NCI-H510A (cell line): ENCODE data around the gene FAT4.

Experiments
- DNase-seq: peaks from one replicate; lab custom pipeline; 2025; lab: John Stamatoyannopoulos, UW

Gene FAT4

DNA sequence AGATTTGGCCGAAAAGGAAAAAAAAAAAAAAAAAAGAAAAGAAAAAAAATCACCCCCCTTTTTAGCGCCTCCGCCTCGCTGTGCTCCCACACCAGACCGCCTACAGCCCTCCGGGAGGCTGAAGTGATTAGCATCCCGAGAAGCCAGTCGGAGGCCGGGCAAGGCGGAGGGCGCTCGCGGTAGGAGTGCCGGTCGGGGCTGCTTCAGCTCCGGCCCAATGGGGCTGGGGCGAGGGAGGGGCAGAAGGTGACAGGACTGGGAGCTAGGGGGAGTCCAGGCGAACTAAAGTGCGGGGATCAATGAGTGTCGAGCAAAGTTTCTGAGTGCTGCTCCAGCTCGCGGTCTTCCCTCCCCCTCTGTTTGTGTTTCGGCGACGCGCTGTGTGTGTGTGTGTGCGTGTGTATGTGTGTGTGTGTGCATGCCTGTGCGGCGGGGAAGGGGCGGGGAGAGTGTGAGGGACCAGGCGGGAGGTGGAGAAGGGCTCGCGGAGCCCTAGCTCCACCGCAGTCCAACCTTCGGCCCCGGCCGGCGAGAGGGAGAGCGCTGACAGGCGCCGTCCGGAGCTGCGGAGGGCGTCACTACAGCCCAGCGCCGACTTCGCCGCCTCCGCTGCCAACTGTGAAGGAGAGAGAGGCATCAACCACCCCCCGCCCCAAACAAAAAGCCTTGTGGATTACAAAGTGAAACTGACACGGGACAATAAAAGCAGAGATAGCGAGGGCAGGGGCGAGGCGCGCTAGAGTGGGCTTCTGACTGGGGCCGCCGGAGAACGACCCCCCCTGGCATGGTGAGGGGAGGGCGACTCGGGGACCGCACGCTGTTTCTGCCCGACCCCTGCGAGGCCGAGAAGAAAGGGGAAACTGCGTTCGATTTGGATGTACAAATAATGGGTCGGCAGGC lies at the start of gene FAT4:
Gene FAT4 (plus strand): TSS at position 280 of the 900 bp plus-strand sequence. CDS start 1,457 bp downstream, outside the sequence.
- peak; percentile 75 for DNase-seq

GRCh38 chr4:125265846-125266245 lies 48.9 kb upstream of the FAT4 start:
- no peak for DNase-seq

DNA sequence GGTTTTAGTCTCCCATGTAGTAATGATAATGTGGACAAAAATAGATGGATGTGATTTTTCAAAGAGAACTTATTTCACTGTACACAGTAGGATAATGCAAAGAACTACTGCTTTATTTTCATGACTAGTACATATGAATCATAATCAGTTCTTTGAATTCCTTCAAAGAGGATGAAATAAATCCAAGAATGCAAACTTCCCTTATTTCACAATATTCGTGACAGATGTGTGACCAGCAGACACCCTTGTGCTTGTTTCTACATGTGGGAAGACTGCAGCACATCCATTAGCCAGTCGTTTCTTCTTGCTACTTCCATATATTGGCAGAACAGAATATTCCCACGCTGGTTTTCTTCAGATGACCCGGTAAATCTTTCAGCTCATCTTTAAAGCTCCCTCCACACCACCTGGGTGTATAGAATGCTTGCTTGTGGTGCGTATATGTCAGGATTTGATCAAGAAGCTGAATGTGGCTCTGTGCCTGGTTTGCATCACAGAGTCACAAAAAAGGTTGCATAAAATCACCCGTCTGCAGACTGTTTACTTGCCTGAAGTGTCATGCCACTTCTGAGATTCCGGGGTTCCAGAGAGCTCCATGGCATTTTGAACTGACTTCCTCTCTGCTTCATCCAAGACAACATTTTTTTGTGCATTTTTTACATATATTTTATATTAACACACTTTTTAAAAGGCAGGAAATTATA lies 47.7 kb upstream of the FAT4 start:
- DNase-seq, result no peak

DNA sequence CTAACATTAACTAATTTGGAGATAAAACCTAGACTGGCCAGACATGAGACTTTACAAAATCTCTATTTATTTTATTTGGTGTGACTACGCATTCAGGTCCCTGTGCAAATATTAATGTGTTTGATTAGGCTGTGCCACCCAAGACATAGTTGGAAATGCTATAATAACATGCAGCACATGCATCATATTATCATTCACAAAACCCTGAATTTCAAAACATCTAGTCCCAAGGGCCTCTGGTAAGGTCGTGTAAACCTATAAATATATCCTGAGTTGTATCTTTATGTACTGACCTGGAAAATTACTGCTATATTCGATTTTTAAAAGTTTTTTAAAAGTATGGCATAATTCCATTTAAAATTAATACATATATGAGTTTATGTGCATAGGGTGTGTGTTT lies 47.1 kb upstream of the FAT4 start:
- DNase-seq, result no peak

DNA sequence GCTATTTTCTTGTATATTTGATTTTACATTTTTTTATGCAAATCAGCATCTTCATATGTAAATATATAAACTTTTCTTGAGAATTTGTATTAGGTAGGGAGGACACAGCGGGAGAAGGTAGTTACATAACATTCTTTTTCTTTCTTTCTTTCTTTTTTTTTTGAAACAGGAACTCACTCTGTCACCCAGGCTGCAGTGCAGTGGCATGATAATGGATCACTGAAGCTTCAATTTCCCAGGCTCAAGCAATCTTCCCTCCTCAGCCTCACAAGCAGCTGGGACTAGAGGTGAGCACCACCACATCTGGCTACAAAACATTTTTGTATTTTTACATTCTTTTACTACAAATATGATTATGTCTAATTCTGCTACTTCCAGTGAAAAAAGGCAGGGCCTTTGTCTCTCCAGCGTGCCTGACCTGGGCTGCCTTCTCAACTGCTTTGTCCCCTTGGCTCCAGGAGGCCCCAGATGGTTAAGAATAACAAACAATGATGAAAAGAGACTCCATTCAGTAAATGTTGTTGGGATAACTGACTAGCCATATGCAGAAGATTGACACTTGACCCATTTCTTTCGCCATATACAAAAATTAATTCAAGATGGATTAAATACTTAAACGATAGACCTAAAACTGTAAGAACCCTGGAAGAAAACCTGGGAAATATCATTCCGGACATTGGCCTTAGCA lies 46.5 kb upstream of the FAT4 start:
- no peak for DNase-seq

DNA sequence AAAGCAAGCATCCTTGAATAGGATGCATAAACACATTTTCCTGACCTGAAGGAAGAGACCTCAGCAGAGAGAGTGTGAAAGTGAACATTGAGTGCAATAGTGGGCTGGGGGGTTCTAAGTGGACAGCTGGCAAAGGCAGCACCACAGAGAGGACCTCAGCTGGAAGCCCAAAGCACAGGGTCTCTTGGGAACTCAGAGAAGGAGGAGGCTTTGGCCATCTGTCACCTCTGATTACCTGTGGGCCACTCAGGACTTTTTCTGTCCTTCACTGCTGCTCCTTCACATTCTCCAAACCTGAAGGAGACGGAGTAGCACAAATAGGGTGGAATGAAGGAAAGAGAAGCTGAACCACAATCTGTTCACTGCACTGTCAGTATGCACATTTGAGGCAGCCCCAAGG lies 37.9 kb upstream of the FAT4 start:
- DNase-seq, result no peak

DNA sequence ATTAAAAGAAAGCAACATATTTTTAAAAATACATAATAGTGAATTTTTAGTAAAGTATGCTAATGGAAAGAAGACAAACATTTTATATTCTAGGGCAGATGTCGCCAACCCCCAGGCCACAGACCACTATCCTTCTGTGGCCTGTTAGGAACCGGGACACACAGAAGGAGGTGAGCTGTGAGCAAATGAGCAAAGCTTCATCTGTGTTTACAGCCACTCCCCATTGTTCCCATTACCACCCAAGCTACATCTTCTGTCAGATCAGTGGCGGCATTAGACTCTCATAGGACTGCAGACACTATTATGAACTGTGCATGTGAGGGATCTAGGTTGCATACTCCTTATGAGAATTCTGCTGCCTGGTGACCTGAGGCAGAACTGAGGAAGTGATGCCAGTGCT lies 37.0 kb upstream of the FAT4 start:
- no peak for DNase-seq

GRCh38 chr4:125280892-125281403 lies 33.8 kb upstream of the FAT4 start:
- DNase-seq, result no peak

GRCh38 chr4:125283707-125284279 lies 31.0 kb upstream of the FAT4 start:
- no peak for DNase-seq

DNA sequence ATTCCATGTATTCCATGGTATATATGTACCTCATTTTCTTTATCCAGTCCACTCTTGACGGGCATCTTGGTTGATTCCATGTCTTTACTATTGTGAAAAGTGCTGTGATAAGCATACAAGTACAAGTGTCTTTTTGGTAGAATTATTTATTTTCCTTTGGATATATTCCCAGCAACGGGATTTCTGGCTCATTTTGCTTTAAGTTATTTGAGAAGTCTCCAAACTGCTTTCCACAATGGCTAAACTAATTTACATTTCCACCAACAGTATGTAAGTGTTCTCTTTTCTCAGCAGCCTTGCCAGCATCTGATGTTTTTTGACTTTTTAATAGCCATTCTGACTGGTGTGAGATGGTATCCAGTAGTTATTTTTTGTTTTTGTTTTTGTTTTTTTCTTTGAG lies 17.6 kb upstream of the FAT4 start:
- no peak for DNase-seq

DNA sequence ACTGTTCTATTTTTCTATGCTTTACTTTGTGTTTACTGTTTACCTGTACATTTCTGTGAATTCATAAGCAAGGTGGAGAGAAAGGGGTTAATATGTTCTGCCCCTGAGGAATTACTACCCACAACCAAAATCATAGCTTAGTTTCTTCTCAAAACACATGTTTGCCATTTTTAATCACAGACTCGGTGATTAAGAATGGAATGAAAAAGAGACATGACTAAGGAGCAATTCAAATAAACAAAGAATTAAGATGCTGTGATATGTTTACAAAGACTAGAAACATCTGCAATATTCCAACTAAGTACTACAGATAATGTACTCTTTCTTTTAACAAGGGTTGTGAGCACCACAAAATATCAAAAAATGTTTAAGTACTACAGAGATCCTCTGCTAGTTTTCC lies 11.7 kb upstream of the FAT4 start:
- no peak for DNase-seq

DNA sequence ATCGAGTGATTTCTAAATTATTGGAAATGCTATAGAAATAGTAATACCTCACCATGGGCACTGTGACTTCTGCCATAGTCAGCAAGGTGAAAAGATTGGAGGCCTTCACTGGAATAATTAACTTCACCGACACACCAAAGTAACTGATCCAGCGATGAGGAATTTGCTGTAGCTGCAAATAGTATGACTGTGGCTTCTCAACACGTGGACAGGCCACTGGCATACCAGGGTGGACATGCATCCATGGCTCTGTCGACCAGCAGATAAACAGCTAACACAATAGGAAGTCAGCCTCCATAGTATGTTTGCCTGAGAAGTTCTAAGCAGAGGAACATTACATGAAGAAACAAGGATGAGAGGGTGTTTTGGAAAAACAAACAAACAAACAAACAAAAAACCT lies 10.9 kb upstream of the FAT4 start:
- DNase-seq, result no peak

GRCh38 chr4:125306112-125306511 lies 8.6 kb upstream of the FAT4 start:
- no peak for DNase-seq

DNA sequence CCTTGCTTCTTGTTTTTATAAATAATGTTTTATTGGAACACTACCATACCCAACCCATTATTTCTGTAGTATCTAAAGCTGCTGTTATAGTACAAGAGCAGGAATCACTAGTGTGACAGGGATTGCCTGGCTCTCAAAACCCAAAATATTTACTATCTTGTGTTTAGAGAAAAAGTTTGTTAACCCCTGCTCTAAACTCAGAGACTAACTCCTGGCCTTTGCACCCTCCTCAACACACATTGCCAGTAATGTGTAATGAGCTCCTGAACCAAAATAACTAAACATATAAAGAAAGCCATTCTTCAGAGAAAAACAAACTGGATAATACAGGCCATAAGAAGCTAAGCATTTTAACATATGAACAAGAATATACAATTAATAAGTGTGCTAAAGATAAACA lies 8.2 kb upstream of the FAT4 start:
- DNase-seq, result no peak

GRCh38 chr4:125311503-125311902 lies 3.3 kb upstream of the FAT4 start:
- no peak for DNase-seq

GRCh38 chr4:125313497-125313896 lies 1.3 kb upstream of the FAT4 start:
- DNase-seq, result peak; percentile 14

DNA sequence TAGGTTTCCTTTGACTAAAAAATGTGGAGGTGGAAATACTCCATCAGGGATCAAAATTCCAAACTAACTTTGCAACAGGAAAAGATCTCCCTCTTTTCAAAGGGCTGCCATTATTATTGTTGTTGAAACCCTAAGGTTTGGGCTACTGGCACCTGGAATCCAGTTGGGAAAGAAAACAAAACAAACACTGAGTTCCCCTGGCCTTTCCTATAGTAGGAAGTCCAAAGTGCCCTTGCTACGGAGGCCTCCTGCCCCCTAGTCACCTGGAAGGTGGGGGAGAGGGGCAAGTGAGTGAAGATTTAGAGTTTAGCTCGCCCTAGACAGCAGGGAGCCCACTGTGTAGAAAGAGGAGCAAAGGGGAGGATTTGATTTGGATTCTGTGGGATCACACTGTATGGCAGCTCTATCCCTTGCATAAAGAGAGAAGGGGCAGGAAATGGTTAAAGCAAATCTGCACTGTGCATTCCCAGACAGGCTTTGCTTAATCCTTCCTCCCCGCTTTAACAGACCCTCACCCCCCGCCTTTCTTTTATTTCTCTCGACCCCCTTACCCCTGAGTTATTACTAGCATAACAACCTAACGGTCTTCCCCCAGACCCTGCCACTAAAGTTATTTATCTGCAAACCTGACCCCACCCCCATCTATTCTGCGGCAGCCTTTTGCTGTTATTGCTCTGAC lies 627 bp upstream of the FAT4 start:
- DNase-seq, result no peak

- no peak for DNase-seq
Observed at GRCh38 chr4:125315576-125316400, 1.0 kb downstream of the FAT4 start.

DNA sequence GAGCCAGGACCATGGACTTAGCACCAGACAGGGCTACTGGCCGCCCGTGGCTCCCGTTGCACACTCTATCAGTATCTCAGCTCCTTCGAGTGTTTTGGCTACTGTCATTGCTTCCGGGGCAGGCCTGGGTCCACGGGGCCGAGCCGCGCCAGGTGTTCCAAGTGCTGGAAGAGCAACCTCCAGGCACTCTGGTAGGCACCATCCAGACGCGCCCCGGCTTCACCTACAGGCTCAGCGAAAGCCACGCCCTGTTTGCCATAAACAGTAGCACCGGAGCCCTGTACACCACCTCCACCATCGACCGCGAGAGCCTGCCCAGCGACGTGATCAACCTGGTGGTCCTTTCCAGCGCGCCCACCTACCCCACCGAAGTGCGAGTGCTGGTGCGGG lies 1.6 kb downstream of the FAT4 start:
- peak; percentile 55 for DNase-seq

GRCh38 chr4:125316791-125317524 lies 2.2 kb downstream of the FAT4 start:
- peak; percentile 53 for DNase-seq
